DLD1 (cell line): ENCODE measurements around the gene UGT1A6.

Experiments used
- in situ Hi-C: cut with HindIII; loops from 2 replicates; pipeline ENCODE4 v1.10.0; 2017; ENCODE audit warnings: low sequenced_read_pairs

Gene UGT1A6

DNA sequence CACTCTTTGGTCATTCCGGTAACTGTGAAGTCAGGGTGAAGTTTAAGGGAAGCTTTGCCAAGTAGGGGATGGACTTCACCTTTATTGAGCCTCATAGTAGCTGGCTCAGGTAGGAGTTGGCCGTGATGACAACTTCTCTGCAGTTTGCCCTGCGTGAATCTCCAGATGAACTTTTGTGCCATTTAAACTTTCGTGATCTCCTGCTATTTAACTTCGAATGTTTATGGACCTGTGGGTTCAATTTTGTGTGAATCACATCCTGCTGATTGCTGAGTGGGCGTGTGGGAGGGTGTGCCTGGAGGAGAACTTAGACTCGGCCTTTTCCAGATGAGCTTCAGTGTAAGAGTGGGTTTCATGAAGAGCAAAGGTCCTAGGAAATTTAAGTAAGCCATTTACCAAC lies 71.6 kb downstream of the UGT1A6 start:
- in situ Hi-C loops: no loop called here

DNA sequence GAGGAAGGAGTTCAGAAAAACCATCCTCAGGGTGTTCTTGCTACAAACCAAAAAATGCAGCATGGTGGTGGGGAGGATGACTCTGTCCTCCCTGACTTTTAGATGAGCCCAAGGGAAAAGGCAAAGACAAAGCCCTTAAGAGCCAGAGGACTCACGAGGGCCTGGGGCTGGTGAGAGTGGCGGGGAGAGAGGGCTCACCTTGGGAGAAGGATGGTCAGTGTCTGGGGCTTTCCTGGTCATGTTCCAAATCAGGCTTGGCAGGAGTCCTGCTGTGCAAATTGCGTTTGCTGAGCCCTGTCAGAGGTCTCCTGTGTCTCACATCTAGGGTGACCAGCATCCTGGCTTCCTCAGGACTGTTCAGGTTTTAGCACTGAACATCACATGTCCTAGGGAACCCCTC lies 72.1 kb downstream of the UGT1A6 start:
- in situ Hi-C loops: no loop called here

DNA sequence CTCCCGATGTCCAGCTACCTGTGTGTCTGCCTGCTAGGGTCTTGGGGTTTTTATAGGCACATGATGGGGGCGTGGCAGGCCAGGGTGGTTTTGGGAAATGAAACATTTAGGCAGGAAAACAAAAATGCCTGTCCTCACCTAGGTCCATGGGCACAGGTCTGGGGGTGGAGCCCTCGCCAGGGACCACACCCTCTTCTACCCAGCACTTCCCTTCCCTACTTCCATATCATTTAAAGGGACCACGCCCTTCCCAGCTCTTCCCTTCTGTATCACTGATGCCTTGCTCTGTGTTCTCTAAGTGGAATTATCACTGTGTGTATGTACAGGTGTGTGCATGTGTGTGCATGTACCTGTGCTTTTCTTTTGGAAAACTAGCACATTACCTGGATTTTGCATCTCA lies 73.7 kb downstream of the UGT1A6 start:
- in situ Hi-C loops: no loop called here

DNA sequence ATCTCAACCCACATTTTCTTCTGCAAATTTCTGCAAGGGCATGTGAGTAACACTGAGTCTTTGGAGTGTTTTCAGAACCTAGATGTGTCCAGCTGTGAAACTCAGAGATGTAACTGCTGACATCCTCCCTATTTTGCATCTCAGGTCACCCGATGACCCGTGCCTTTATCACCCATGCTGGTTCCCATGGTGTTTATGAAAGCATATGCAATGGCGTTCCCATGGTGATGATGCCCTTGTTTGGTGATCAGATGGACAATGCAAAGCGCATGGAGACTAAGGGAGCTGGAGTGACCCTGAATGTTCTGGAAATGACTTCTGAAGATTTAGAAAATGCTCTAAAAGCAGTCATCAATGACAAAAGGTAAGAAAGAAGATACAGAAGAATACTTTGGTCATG lies 75.4 kb downstream of the UGT1A6 start:
- in situ Hi-C loops: no loop called here

DNA sequence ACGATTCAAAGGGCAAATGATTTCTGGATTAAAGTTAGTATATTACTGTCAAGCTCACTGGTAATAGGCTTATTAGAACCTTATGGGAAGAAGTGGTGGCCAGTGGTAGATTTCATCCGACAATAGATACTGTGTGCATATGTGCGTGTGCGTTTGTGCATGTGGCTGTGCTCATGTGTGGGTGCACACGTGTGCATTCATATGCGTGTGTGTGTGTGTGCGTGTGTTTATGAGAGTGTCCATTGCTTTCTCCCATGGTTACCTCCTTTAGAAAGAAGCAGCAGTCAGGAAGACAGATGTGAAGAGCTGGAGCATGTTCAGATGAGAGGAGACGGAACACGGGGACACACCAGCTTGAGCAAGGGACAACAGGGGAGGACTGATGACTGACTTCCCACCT lies 76.6 kb downstream of the UGT1A6 start:
- in situ Hi-C loops: no loop called here

DNA sequence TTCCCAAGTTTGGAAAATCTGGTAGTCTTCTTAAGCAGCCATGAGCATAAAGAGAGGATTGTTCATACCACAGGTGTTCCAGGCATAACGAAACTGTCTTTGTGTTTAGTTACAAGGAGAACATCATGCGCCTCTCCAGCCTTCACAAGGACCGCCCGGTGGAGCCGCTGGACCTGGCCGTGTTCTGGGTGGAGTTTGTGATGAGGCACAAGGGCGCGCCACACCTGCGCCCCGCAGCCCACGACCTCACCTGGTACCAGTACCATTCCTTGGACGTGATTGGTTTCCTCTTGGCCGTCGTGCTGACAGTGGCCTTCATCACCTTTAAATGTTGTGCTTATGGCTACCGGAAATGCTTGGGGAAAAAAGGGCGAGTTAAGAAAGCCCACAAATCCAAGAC lies 79.5 kb downstream of the UGT1A6 start:
- in situ Hi-C loops: no loop called here

DNA sequence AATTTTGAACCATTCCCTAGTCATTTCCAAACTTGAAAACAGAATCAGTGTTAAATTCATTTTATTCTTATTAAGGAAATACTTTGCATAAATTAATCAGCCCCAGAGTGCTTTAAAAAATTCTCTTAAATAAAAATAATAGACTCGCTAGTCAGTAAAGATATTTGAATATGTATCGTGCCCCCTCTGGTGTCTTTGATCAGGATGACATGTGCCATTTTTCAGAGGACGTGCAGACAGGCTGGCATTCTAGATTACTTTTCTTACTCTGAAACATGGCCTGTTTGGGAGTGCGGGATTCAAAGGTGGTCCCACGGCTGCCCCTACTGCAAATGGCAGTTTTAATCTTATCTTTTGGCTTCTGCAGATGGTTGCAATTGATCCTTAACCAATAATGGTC lies 79.9 kb downstream of the UGT1A6 start:
- in situ Hi-C loops: no loop called here

DNA sequence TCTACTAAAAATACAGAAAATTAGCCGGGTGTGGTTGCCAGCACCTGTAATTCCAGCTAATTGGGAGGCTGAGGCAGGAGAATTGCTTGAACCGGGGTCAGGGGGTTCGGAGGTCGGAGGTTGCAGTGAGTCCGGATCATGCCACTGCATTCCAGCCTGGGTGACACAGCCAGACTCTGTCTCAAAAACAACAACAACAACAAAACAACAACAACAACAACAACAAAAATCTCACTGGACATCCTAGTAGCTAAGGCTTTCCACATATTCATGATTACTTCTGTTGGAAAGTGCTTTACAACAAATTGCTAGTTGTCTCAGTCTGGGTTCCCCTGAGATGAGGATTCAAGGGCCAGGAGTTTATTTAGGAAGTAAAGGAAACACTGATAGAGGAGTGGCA lies 81.2 kb downstream of the UGT1A6 start:
- in situ Hi-C loops: no loop called here

DNA sequence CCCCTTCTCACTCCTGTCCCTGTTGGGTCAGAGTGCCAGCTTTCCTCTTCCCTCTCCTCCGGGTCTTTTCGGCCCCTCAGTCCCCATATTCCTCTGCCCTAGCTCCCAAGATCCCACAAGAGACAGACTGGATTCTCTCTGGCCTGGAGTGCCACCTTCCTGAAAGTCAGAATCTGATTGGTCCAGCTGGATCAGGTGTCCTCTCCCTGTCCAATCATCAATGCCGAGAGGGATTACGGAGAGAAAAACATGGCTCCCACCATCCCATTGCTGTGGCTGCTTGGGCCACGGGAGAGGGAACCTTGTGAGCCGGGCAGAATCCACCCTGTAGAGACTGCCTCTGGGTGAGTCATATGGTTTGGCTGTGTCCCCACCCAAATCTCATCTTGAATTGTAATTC lies 82.7 kb downstream of the UGT1A6 start:
- in situ Hi-C loops: no loop called here

DNA sequence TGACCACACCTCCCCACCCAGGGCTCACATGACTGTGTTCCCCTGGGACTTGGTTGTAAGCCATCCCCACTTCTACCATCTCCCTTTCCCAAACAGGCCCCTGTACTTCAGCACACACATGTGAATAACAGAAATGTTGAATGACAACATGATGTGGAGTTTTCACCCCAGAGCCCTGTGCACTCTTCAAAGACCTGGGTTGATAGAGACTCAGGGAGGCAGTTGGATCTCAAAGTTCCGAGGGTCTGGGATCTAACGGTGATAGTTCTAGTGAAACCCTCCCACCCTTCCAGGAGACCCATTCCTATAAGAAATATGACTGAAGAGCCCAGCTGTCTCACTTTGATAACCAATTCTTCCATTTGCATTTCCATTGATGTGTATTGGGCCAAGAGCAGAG lies 85.3 kb downstream of the UGT1A6 start, which contains the start of gene MROH2A:
Gene MROH2A, plus strand, starts transcription at position 301 of the 400 bp plus-strand sequence. CDS start 1,029 bp downstream, outside the sequence.
- in situ Hi-C loops: no loop called here

DNA sequence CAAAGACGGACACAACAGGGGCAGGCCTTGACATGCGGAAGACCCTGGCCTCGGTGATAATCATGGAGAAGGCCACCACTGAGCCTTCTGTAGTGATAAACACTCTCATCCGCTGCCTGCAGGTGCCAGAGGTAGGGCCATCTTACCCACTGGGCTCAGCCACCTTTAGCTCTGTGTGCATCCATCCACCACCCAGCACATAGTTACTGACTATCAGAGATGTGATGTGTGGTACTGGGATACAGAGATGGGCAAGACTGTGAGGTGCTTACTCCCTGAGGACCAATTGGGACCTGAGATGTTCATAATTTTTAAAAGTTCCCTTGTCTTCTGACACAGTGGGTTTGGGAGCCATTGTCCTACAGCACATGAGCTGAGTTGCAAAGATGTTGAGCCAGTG lies 87.0 kb downstream of the UGT1A6 start:
- in situ Hi-C loops: no loop called here

DNA sequence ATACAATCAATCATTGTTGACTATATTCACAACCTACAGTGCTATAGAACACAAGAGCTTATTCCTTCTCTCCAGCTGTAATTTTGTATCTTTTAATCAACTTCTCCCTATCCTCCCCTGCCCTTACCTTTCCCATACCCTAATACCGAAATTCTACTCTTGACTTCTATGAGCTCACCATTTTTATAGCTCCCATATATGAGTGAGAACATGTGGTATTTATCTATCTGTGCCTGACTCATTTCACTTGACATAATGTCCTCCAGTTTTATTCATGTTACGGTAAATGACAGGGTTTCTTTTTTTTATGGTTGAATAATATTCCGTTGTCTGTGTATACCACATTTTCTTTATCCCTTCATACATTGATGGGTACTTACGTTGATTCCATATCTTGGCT lies 88.1 kb downstream of the UGT1A6 start:
- in situ Hi-C loops: no loop called here

DNA sequence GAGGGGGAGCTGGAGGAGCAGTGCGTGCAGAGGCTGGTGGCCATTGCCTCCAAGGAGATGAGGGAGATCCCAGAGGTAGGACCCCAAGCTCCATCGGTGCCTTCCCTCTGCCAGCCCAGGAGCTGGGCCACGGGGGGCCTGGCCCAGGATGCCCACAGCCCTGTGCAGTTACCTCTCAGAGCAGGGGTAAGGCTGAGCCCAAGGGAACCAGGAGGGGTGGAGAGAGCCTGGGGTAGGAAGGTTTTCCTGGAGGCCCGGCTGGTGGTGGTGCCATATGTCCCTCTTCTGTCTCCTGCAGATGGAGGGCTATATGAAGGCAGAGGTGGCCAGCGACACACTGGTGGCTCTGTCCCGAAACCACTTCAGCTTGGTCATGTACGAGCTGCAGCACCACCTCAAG lies 96.9 kb downstream of the UGT1A6 start:
- in situ Hi-C loops: no loop called here

DNA sequence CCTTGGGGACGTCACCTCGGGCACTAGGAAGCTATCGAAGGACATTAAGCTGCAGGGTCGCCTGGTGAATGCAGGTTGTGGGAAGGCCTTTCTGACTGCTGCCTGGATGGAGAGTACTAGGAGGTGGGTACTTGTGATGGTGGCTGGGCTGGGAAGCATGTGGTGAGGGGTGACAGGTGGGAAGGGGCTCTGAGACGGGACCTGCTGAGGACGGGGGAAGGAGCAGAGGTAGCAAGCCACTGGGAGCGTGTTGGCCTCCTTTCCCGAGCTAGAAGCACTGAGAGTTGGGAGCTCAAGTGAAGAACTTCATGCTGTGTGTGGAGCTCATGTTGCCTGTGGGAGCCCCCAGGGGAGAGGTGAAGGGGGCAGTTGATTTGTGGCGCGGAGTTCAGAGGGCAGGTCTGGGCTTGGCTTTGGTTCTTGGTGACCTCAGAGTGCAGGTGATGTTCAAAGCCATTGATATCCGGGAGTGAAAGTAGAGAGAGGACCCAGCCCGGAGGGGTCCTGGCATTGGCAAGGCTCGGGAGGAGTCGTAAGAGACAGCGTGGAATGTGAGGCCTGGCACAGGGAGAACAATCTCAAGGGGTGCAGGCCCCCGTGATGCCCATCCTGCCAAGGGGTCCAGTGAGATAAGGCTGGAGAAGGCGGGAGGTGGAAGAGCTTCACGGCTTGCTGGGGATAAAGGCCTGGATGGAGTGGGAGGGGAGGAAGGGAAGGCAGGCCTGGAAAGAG lies 98.6 kb downstream of the UGT1A6 start:
- in situ Hi-C loops: no loop called here

DNA sequence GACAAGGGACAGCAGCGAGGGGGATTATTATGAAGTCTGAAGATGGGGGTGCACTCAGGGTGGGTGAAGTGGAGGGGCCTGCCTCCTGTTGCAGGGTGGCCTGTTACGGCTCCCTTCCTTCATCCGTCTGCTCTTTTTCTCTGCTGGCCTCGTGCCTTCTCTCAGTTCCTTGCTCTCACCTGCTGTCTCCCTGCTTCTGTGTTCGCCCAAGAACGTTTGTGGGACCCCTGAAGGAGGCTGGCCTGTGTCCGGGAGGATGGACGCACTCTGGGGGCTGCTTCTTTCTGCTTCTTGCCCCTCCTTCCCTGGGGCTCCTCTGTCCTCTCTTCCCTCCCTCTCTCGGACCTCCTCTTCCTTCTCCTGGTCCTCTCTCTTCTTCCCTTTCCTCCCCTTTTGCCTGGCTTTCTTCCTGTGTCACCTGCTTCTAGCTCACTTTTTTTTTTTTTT lies 99.2 kb downstream of the UGT1A6 start:
- in situ Hi-C loops: no loop called here

DNA sequence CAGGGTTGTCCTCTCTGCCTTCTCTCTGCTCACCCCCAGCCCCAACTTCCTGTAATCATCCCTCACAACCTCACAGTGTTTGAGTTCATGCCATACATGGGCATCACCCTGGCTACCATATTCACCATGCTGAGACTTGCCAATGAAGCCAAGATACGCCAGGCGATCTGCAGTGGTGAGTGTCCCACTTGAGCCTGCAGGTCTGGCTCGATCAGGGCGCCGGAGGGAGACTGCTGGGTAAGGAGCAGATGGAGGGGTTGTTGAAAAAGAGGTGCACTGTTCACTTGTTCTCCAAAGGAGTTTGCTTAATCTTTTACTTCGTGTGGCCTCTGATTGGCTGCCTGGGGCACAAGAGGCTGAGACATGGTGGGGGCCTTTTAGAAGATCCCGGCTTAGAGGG lies 100.0 kb downstream of the UGT1A6 start:
- in situ Hi-C loops: no loop called here

DNA sequence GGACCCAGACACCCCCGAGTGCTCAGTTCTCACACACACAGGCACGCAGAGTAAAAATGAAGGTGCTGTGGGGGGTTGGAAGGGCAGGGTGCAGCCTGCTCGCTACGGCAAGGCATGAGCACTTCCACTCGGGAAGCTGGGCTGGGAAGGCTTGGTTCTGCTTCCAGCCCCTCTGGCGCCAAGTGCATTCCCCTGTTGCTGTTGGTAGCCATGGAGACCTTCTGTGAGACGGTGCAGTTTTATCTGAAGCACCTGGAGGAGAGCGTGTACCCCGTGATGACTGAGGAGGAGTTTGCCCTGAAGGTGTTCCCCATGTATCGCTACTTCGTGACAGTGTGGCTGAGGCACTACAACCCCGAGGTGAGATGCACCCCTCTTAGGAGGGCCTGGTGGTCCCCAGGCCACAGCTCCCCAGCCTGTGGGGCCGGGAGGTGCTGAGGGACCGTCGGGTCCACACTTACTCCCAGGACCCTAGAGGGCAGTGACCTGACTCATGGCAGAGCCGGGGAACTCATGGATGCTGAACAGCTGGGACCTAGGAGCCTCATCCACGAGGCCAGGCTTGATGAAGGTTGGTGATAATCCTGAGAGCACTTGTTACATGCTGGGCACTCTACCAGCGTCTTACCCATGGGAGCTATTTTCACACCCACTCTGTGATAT lies 100.9 kb downstream of the UGT1A6 start:
- in situ Hi-C loops: no loop called here

DNA sequence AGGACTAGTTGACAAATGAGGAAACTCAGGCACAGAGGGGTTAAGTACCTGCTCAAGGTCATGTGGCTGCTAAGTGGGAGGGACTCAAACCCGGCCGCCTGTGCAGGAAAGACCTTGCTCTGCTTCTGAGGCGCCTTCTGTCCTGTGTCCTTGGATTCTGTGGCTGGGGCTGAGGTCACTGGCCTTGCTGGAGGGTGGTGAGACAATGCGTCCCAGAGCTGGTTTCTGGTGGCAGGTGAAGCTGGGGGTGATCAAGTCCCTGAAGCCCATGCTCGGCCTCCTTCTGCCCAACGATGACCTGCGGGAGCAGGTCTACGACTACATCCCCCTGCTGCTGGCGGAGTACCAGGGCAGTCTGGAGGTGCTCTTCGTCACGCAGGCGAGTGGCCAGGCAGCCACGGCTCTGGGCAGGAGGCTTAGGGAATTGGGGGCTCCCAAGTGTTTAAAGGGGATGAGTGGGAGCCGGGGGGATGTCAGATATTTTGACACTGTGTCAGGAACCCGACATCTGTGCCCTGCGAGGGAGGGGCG lies 101.5 kb downstream of the UGT1A6 start:
- in situ Hi-C loops: no loop called here

DNA sequence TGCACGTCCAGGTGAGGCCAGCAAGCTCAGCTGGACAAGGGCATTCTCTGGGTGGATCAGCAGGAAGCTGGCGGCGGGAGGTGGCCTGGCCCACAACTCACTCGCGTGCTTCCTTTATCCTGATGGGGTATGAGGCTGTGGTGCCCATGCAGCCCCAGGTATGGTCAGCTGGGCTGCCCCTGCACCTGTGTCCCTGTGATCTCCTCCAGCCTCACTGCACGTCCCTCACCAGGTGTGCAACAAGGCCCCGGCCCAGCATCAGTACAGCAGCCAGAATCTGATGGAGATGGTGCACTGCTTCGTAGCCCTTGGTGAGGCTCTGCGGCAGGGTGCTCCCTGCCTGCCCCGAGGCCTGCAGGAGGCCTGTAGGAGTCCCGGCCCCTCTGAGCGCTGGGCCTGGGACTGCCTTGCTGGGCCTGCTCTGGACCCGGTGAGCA lies 103.1 kb downstream of the UGT1A6 start:
- in situ Hi-C loops: no loop called here

DNA sequence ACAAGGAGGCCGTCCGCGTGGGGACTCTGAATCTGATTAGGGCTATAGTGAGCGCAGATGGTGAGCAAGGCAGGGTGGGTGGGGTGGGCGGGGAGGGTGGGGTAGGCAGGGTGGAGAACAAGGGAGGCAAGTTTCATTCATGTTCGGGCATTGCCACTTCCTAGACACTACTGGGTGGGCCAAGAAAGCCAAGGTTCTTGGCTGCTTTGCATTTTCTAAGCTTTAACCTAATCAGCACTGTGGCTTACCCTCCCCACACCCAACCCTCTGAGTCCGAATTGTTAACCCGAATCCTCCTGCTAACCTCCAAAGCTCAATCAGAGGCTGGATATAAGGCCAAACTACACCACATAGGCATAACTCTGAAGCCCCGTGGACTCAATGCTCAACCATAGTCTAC lies 103.6 kb downstream of the UGT1A6 start:
- in situ Hi-C loops: no loop called here

DNA sequence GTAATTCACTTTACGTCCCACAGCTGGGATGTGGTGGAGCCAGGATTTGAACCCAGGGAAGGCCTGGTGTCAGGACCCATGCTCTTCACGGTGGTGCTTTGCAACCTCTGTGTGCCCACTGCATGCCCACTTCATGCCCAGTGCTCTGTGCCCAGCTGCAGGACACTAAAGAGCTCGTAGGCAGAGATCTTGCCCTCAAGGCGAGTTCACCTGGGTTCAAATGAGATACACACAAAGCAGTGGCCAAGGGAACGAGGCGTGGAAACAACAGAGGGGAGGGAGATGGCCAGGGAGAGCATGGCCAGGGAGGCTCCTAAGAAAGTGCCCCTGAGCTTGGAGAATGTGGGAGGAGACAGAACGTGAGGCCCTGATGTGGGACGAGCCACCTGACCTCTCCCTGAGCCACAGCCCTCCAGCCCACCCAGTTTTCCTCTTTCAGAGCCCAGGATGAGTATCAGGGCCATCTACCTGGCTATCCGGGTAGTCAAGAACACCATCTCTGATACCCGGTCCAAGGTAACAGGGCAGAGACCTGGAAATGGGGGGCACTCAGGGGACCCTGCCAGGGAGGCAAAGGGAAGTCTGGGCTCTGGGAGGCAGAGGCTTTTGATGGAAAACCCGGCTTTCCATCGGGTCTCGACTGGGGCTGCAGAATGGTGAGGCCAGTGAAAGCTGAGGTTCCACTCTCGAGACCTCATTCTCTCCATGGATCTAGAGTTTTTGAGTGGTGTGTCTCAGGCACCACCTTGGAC lies 105.8 kb downstream of the UGT1A6 start:
- in situ Hi-C loops: no loop called here
